NB4 (cell line): ENCODE measurements around the gene ASS1.

ENCODE experiments used
- CTCF ChIP-seq: IDR thresholded peaks from one replicate; pipeline ENCODE4 v1.5.1; 2012; ENCODE audit warnings: low read depth, low read length
- MAX ChIP-seq: IDR thresholded peaks from 2 replicates; pipeline ENCODE4 v1.6.1; 2011; ENCODE audit warnings: low read depth, low read length
- MYC ChIP-seq: IDR thresholded peaks from 2 replicates; pipeline ENCODE4 v1.6.1; 2011; ENCODE audit warnings: low read depth, low read length
- POLR2A ChIP-seq: IDR thresholded peaks from 2 replicates; pipeline ENCODE4 v1.6.1; 2011; ENCODE audit warnings: mild to moderate bottlenecking; ENCODE audit not compliant: insufficient read length; ENCODE audit errors: extremely low read depth

GRCh38 chr9:130528674-130529073 is 83.9 kb downstream of the ASS1 start:
- TF ChIP-seq POLR2A (no peak), CTCF (no peak), MAX (no peak), MYC (no peak)
